ENCODE results near the gene OGT.

- TF ChIP-seq CTCF (IDR thresholded peaks at IDR 0.05; ENCODE audit: low read depth, low read length, poor library complexity, severe bottlenecking): no peak
- TF ChIP-seq EZH2phosphoT487 (IDR thresholded peaks at IDR 0.05; ENCODE audit: borderline replicate concordance, low read length): no peak
Observed at GRCh38 chrX:71604141-71604540, 71.2 kb downstream of the OGT start.

Data from DOHH2 (cell line).